HG02798 (cell line): Measurements from ENCODE around the gene TMEM86B.

Source experiments
- ATAC-seq: cut with Tn5 transposase; IDR thresholded peaks from one replicate; pipeline ENCODE4 v1.9.1; 2021; ENCODE audit warnings: mild to moderate bottlenecking; ENCODE audit not compliant: unreplicated experiment, poor library complexity

The TMEM86B gene

DNA sequence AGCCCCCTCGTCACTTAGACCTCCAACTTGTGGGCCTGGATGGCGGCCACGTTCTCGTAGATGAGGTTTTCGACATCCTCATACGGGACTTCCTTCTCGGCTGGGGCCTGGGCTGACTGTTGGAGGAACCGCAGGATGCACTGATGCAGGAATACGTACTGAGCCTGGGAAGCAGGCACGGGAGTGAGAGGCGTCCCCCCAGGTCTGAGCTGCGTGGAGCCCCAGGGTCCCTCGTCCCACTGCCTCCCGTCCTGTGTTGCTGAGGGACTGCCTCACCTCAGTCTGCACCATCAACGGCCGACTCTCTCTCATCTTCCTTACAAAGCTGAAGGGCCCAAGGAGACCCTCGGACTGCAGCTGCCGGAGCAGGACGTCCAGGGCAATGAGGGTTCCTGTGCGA, 46.8 kb downstream of the TMEM86B start:
- no peak for ATAC-seq

GRCh38 chr19:55179606-55180484, 48.7 kb downstream of the TMEM86B start, which contains the start of gene SYT5:
TSS of gene SYT5 (minus strand) at chr19:55180289. CDS start at chr19:55179041, 1,248 bp downstream.
- peak; percentile 23 for ATAC-seq

DNA sequence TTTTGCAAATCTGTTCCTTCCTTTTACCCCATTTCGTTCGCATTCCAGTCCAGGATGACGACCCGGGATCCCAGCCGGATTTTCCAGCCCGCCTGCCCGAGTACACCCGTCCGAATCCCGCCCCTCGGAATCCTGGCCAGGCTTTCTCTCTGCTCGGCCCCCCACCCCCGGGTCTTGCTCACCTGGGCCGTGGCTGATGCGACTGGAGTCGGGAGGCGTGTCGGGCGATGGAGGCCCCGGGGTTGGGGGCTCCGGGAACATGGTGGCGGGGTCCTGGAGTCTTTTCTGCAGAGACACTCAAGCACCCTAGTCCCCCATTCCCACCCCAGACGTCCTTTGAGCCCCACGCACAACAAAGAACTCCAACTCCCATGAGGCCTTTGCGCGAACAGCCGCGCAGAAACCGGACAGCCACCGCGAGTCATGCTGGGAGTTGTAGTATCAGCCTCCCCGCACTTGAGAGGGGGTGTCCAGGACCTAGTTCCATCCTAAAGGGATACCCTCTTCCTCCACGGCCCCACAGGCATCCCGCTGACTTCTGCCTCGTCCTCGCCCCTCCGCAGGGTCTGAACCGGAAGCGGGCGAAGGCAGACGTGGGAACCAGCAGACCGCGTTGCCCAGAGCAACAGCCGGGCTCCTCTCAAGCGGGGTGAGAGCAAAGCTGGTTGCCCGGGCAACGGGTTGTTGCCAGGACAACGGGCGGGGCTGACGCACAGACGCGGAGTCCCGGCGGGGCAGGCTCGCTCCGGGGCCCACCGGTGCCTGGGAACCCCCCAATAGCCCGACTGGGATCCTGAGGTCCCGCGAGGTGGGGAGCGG, 49.6 kb downstream of the TMEM86B start:
- ATAC-seq = peak; percentile 74
